Kidney glomerular epithelial cell (primary cell): Measurements from ENCODE around the gene PRKAR1B.

ENCODE experiments used
- DNase-seq: peaks from one replicate; lab custom pipeline; 2025; lab: John Stamatoyannopoulos, UW

PRKAR1B gene

GRCh38 chr7:691361-692045 lies 35.6 kb downstream of the PRKAR1B start:
- DNase-seq, result no peak

GRCh38 chr7:690478-691360 lies 36.4 kb downstream of the PRKAR1B start:
- no peak for DNase-seq

GRCh38 chr7:685540-685939 lies 41.5 kb downstream of the PRKAR1B start:
- no peak for DNase-seq

- DNase-seq, result no peak
Observed at GRCh38 chr7:684416-684815, 42.7 kb downstream of the PRKAR1B start.

- no peak for DNase-seq
Observed at GRCh38 chr7:683526-684205, 43.4 kb downstream of the PRKAR1B start.

GRCh38 chr7:682810-683209 lies 44.3 kb downstream of the PRKAR1B start:
- DNase-seq, result no peak

GRCh38 chr7:681551-682307 lies 45.4 kb downstream of the PRKAR1B start:
- no peak for DNase-seq

- no peak for DNase-seq
Observed at GRCh38 chr7:680411-681127, 46.5 kb downstream of the PRKAR1B start.

GRCh38 chr7:676972-677385 lies 50.1 kb downstream of the PRKAR1B start:
- no peak for DNase-seq

GRCh38 chr7:676246-676971 lies 50.7 kb downstream of the PRKAR1B start:
- DNase-seq, result no peak

- no peak for DNase-seq
Observed at GRCh38 chr7:674454-675410, 52.3 kb downstream of the PRKAR1B start.

- DNase-seq, result no peak
Observed at GRCh38 chr7:673681-674453, 53.2 kb downstream of the PRKAR1B start.

- DNase-seq, result no peak
Observed at GRCh38 chr7:672891-673290, 54.2 kb downstream of the PRKAR1B start.

GRCh38 chr7:671415-672042 lies 55.6 kb downstream of the PRKAR1B start:
- no peak for DNase-seq

GRCh38 chr7:670501-671390 lies 56.3 kb downstream of the PRKAR1B start:
- DNase-seq, result no peak

GRCh38 chr7:668958-669357 lies 58.1 kb downstream of the PRKAR1B start:
- no peak for DNase-seq
